Thyroid gland (tissue), 4 donors: Measurements from ENCODE around the gene TMPRSS4. TPM values are rescaled to one million over a fixed set of nuclear protein-coding genes. Genes with fewer than 3 reads are reported as not detected.

ENCODE experiments used
- DNase-seq, 2 donors: peaks; one replicate each; pipeline ENCODE4 v3.0.0-alpha.2; 2019
- H3K27ac ChIP-seq, 3 donors: fragments of 200-600 bp; sonication (generic); 1 replicate in 2 of 3; 2 replicates in 1 of 3; pipeline ENCODE4 v1.5.1; 2016 to 2019; ENCODE audit warnings: mild to moderate bottlenecking in 1 of 3, moderate library complexity in 1 of 3
- H3K27me3 ChIP-seq: fragments of 200-600 bp; sonication (generic); one replicate; pipeline ENCODE4 v1.5.1; 2019
- H3K36me3 ChIP-seq, 2 donors: fragments of 200-600 bp; sonication (generic); one replicate each; pipeline ENCODE4 v1.5.1; 2016 to 2019
- H3K4me1 ChIP-seq, 2 donors: fragments of 200-600 bp; sonication (generic); one replicate each; pipeline ENCODE4 v1.5.1; 2017 to 2019
- H3K4me3 ChIP-seq, 3 donors: fragments of 200-600 bp; sonication (generic); replicated peaks in 1 of 3; 1 replicate in 2 of 3; 2 replicates in 1 of 3; pipeline ENCODE4 v1.5.1; 2016; ENCODE audit warnings: mild to moderate bottlenecking in 1 of 3
- H3K9me3 ChIP-seq: fragments of 200-600 bp; sonication (generic); one replicate; pipeline ENCODE4 v1.5.1; 2017
- CTCF ChIP-seq, 6 experiments: fragments of 200-600 bp in 3 of 6; fragments of 450-650 bp in 3 of 6; sonication (generic) in 3 of 6; IDR thresholded peaks; one replicate each; pipeline ENCODE4 v1.5.1; 2016 to 2019; ENCODE audit warnings: antibody characterized with exemption in 6 of 6, mild to moderate bottlenecking in 2 of 6, inconsistent platforms in 1 of 6, moderate library complexity in 1 of 6
- POLR2A ChIP-seq, 2 donors: fragments of 450-650 bp; IDR thresholded peaks; one replicate each; pipeline ENCODE4 v1.6.1; 2017; ENCODE audit warnings: antibody characterized with exemption in 2 of 2, mild to moderate bottlenecking in 2 of 2, moderate library complexity in 1 of 2
- WGBS, 2 donors: methylation state at CpG; one replicate each; pipeline ENCODE4 v1.1.5; 2017; 5-methylcytosine and 5-hydroxymethylcytosine counted together
- intact Hi-C: fragments of 100-400 bp; cut with DNase I; formaldehyde crosslinking; loops from one replicate; pipeline ENCODE4 v1.15.1; 2023
- total RNA-seq, 4 donors: library from RNA; depleted of rRNA; stranded (reverse); fragments of >200 nt; gene quantifications; one replicate each; pipeline ENCODE4 v1.2.3, GENCODE V29; 2016

Gene TMPRSS4
- total RNA-seq, 4 donors from 2014 or later: 0.83 to 1.5 (median 1.1) TPM; not detected in 1

- no peak for TF ChIP-seq POLR2A (IDR thresholded peaks at IDR 0.05)
- no peak for TF ChIP-seq CTCF (IDR thresholded peaks at IDR 0.05)
- WGBS, 2 donors: 90 to 94% methylated on average over 2 to 4 of the region's 6 CpGs
- H3K36me3 ChIP-seq: no peaks in the 10 kb centered on the region
- no peak for DNase-seq
- no peak overlapping the region for H3K4me3 ChIP-seq
- no peaks in the 10 kb centered on the region for H3K9me3 ChIP-seq
- intact Hi-C loops: no loop called here
- H3K27ac ChIP-seq: no peak overlapping the region
- H3K4me1 ChIP-seq: no peaks in the 10 kb centered on the region
- no peaks in the 10 kb centered on the region for H3K27me3 ChIP-seq
Observed at GRCh38 chr11:118111744-118112035, 34.8 kb downstream of the TMPRSS4 start.

- TF ChIP-seq CTCF (IDR thresholded peaks at IDR 0.05) (no peak), POLR2A (IDR thresholded peaks at IDR 0.05) (no peak)
- Histone ChIP-seq H3K4me1 (no peaks in the 10 kb centered on the region), H3K27me3 (no peaks in the 10 kb centered on the region), H3K9me3 (no peaks in the 10 kb centered on the region), H3K36me3 (no peaks in the 10 kb centered on the region), H3K4me3 (no peak overlapping the region), H3K27ac (no peak overlapping the region)
- no peak for DNase-seq
- intact Hi-C loops: no loop called here
- WGBS, 2 donors: 85 to 87% methylated on average over 11 of the region's 11 CpGs
Observed at GRCh38 chr11:118112711-118113430, 36.0 kb downstream of the TMPRSS4 start.

GRCh38 chr11:118114266-118114665, 37.4 kb downstream of the TMPRSS4 start:
- H3K4me1 ChIP-seq: no peaks in the 10 kb centered on the region
- no peak overlapping the region for H3K27ac ChIP-seq
- 63 to 89% methylated on average over 1 of the region's 1 CpG for WGBS, 2 donors
- no peak for DNase-seq
- H3K36me3 ChIP-seq: no peaks in the 10 kb centered on the region
- no peaks in the 10 kb centered on the region for H3K27me3 ChIP-seq
- intact Hi-C loops: no loop called here
- H3K9me3 ChIP-seq: no peaks in the 10 kb centered on the region
- TF ChIP-seq CTCF (IDR thresholded peaks at IDR 0.05) (no peak), POLR2A (IDR thresholded peaks at IDR 0.05) (no peak)
- no peak overlapping the region for H3K4me3 ChIP-seq

GRCh38 chr11:118115048-118115447, 38.2 kb downstream of the TMPRSS4 start:
- H3K36me3 ChIP-seq: no peaks in the 10 kb centered on the region
- no peaks in the 10 kb centered on the region for H3K9me3 ChIP-seq
- no peak overlapping the region for H3K27ac ChIP-seq
- DNase-seq: no peak
- WGBS, 2 donors: 91 to 95% methylated on average over 7 of the region's 7 CpGs
- H3K27me3 ChIP-seq: no peaks in the 10 kb centered on the region
- no peak for TF ChIP-seq POLR2A (IDR thresholded peaks at IDR 0.05)
- TF ChIP-seq CTCF (IDR thresholded peaks at IDR 0.05): no peak
- H3K4me3 ChIP-seq: no peak overlapping the region
- intact Hi-C loops: no loop called here
- H3K4me1 ChIP-seq: no peaks in the 10 kb centered on the region

GRCh38 chr11:118117790-118118601, 41.1 kb downstream of the TMPRSS4 start:
- TF ChIP-seq CTCF (IDR thresholded peaks at IDR 0.05) (no peak), POLR2A (IDR thresholded peaks at IDR 0.05) (no peak)
- no peaks in the 10 kb centered on the region for H3K4me1 ChIP-seq
- 78 to 87% methylated on average over 9 of the region's 9 CpGs for WGBS, 2 donors
- no peak overlapping the region for H3K27ac ChIP-seq
- DNase-seq: no peak
- H3K36me3 ChIP-seq: no peaks in the 10 kb centered on the region
- H3K9me3 ChIP-seq: no peaks in the 10 kb centered on the region
- no peak overlapping the region for H3K4me3 ChIP-seq
- no peaks in the 10 kb centered on the region for H3K27me3 ChIP-seq
- intact Hi-C loops: no loop called here
